ENCODE measurements around the gene SAMHD1.

GRCh38 chr20:36920334-36920730 lies 31.2 kb downstream of the SAMHD1 start:
- TF ChIP-seq POLR2A (IDR thresholded peaks at IDR 0.05) (no peak), CTCF (IDR thresholded peaks at IDR 0.05) (no peak), POLR2AphosphoS5 (IDR thresholded peaks at IDR 0.05) (no peak)
